Loucy (cell line): ENCODE results near the gene PDE10A.

Experiments
- CTCF ChIP-seq: fragments of 200-600 bp; sonication (generic); conservative IDR thresholded peaks from 2 replicates; pipeline ENCODE4 v1.5.1; 2014; ENCODE audit warnings: mild to moderate bottlenecking, antibody characterized with exemption, low read length
- EZH2phosphoT487 ChIP-seq: fragments of 200-600 bp; IDR thresholded peaks from 2 replicates; pipeline ENCODE4 v1.6.1; 2018; ENCODE audit warnings: antibody characterized with exemption, mild to moderate bottlenecking, moderate library complexity, borderline replicate concordance

GRCh38 chr6:165340532-165340931 is 322.5 kb downstream of the PDE10A start:
- TF ChIP-seq CTCF: no peak
- TF ChIP-seq EZH2phosphoT487: no peak
